HG03442 (cell line): Measurements from ENCODE around the gene FEM1B.

ENCODE experiments used
- ATAC-seq: cut with Tn5 transposase; IDR thresholded peaks from one replicate; pipeline ENCODE4 v1.9.1; 2021; ENCODE audit warnings: mild to moderate bottlenecking, moderate library complexity; ENCODE audit not compliant: unreplicated experiment

FEM1B gene

GRCh38 chr15:68304589-68305337 is 27.2 kb downstream of the FEM1B start:
- ATAC-seq, result no peak

- no peak for ATAC-seq
These were observed 27.9 kb downstream of the FEM1B start for GRCh38 chr15:68305420-68305871.

GRCh38 chr15:68307131-68307928 is 29.8 kb downstream of the FEM1B start:
- ATAC-seq, result no peak

- no peak for ATAC-seq
These were observed 31.5 kb downstream of the FEM1B start for GRCh38 chr15:68309024-68309423.

GRCh38 chr15:68310178-68310803 is 32.7 kb downstream of the FEM1B start:
- ATAC-seq, result no peak

GRCh38 chr15:68310804-68311463 is 33.4 kb downstream of the FEM1B start:
- ATAC-seq, result no peak

GRCh38 chr15:68311464-68311835 is 33.9 kb downstream of the FEM1B start:
- ATAC-seq, result no peak

GRCh38 chr15:68311859-68312557 is 34.5 kb downstream of the FEM1B start:
- no peak for ATAC-seq

GRCh38 chr15:68312701-68313204 is 35.2 kb downstream of the FEM1B start:
- no peak for ATAC-seq

GRCh38 chr15:68313501-68314410 is 36.2 kb downstream of the FEM1B start:
- ATAC-seq, result no peak

- no peak for ATAC-seq
These were observed 37.0 kb downstream of the FEM1B start for GRCh38 chr15:68314563-68314962.

GRCh38 chr15:68315035-68315434 is 37.5 kb downstream of the FEM1B start:
- ATAC-seq, result no peak

GRCh38 chr15:68315495-68316031 is 38.0 kb downstream of the FEM1B start:
- ATAC-seq, result no peak

- ATAC-seq, result no peak
These were observed 38.7 kb downstream of the FEM1B start for GRCh38 chr15:68316061-68316804.

GRCh38 chr15:68317281-68318007 is 39.9 kb downstream of the FEM1B start:
- ATAC-seq, result no peak

- no peak for ATAC-seq
These were observed 40.7 kb downstream of the FEM1B start for GRCh38 chr15:68318008-68318835.
